ENCODE results near the gene PRAMEF10.
"Not testable (repeated sequence)": the region's sequence is repeated elsewhere in the genome, so short reads cannot be mapped to it uniquely, and the experiment has no call there.

The PRAMEF10 gene

GRCh38 chr1:12863131-12863880 is 34.8 kb downstream of the PRAMEF10 start:
- not testable (repeated sequence) for H3K4me3 ChIP-seq (ENCODE audit: insufficient read depth, low read depth, low read length, poor library complexity, severe bottlenecking)

GRCh38 chr1:12856786-12857185 is 41.3 kb downstream of the PRAMEF10 start, which contains the start of gene PRAMEF2:
Gene PRAMEF2 (plus strand): TSS chr1:12857086. CDS start chr1:12859010, 1,924 bp downstream.
- DNase-seq; H3K9me3 ChIP-seq (ENCODE audit: control insufficient read depth, low read length); H3K36me3 ChIP-seq (ENCODE audit: control insufficient read depth, insufficient read depth, low read length); H3K27ac ChIP-seq (ENCODE audit: insufficient read depth, low read length, poor library complexity, severe bottlenecking); H3K27me3 ChIP-seq (replicated peaks; ENCODE audit: control insufficient read depth, insufficient read depth, low read length, poor library complexity, severe bottlenecking); H3K4me1 ChIP-seq (ENCODE audit: control insufficient read depth, insufficient read depth, low read length, poor library complexity, severe bottlenecking); H3K4me3 ChIP-seq (ENCODE audit: insufficient read depth, low read depth, low read length, poor library complexity, severe bottlenecking): not testable (repeated sequence)

More at GRCh38 chr1:12863131-12863880, 34.8 kb downstream of the PRAMEF10 start:
- not testable (repeated sequence) for DNase-seq; H3K27ac ChIP-seq (ENCODE audit: insufficient read depth, low read length, poor library complexity, severe bottlenecking); H3K27me3 ChIP-seq (replicated peaks; ENCODE audit: control insufficient read depth, insufficient read depth, low read length, poor library complexity, severe bottlenecking); H3K36me3 ChIP-seq (ENCODE audit: control insufficient read depth, insufficient read depth, low read length); H3K4me1 ChIP-seq (ENCODE audit: control insufficient read depth, insufficient read depth, low read length, poor library complexity, severe bottlenecking); H3K9me3 ChIP-seq (ENCODE audit: control insufficient read depth, low read length)

- no peaks in the 10 kb centered on the region for H3K27me3 ChIP-seq (replicated peaks; ENCODE audit: control insufficient read depth, insufficient read depth, low read length, poor library complexity, severe bottlenecking)
- H3K4me3 ChIP-seq (ENCODE audit: insufficient read depth, low read depth, low read length, poor library complexity, severe bottlenecking): no peak overlapping the region
- H3K36me3 ChIP-seq (ENCODE audit: control insufficient read depth, insufficient read depth, low read length): no peaks in the 10 kb centered on the region
- no peaks in the 10 kb centered on the region for H3K9me3 ChIP-seq (ENCODE audit: control insufficient read depth, low read length)
- DNase-seq: no peak
- no peaks in the 10 kb centered on the region for H3K4me1 ChIP-seq (ENCODE audit: control insufficient read depth, insufficient read depth, low read length, poor library complexity, severe bottlenecking)
- no peak overlapping the region for H3K27ac ChIP-seq (ENCODE audit: insufficient read depth, low read length, poor library complexity, severe bottlenecking)
Measured at GRCh38 chr1:12851779-12852178, 46.3 kb downstream of the PRAMEF10 start.

GRCh38 chr1:12848620-12849019 is 49.5 kb downstream of the PRAMEF10 start, which contains the start of gene HNRNPCL1:
Gene HNRNPCL1 (minus strand): TSS chr1:12848720. CDS start chr1:12848289, 431 bp downstream.
- H3K4me1 ChIP-seq (ENCODE audit: control insufficient read depth, insufficient read depth, low read length, poor library complexity, severe bottlenecking); H3K27me3 ChIP-seq (replicated peaks; ENCODE audit: control insufficient read depth, insufficient read depth, low read length, poor library complexity, severe bottlenecking); H3K27ac ChIP-seq (ENCODE audit: insufficient read depth, low read length, poor library complexity, severe bottlenecking); H3K9me3 ChIP-seq (ENCODE audit: control insufficient read depth, low read length); DNase-seq; H3K36me3 ChIP-seq (ENCODE audit: control insufficient read depth, insufficient read depth, low read length); H3K4me3 ChIP-seq (ENCODE audit: insufficient read depth, low read depth, low read length, poor library complexity, severe bottlenecking): not testable (repeated sequence)
